Erythroblast (primary cell): ENCODE data around the gene BMP2K.

Experiments
- GATA1 ChIP-seq: IDR thresholded peaks from 2 replicates; pipeline ENCODE4 v1.6.1; 2011; ENCODE audit warnings: low read depth, mild to moderate bottlenecking, control low read depth, low read length, moderate library complexity
- POLR2A ChIP-seq: IDR thresholded peaks from 2 replicates; pipeline ENCODE4 v1.6.1; 2011; ENCODE audit warnings: mild to moderate bottlenecking, low read length

GRCh38 chr4:78922207-78922606, 146.1 kb downstream of the BMP2K start:
- TF ChIP-seq POLR2A (no peak), GATA1 (no peak)
